Peyer's patch (tissue), 4 donors: Measurements from ENCODE around the gene ZBP1. TPM values are rescaled to one million over a fixed set of nuclear protein-coding genes. Genes with fewer than 3 reads are reported as not detected.

Source experiments
- DNase-seq, 3 donors: peaks; one replicate each; pipeline ENCODE4 v3.0.0-alpha.2; 2017 to 2019
- H3K27ac ChIP-seq, 4 donors: fragments of 200-600 bp; sonication (generic); one replicate each; pipeline ENCODE4 v1.5.1; 2016 to 2019
- H3K27me3 ChIP-seq, 2 donors: fragments of 200-600 bp; sonication (generic); one replicate each; pipeline ENCODE4 v1.5.1; 2019
- H3K36me3 ChIP-seq, 3 donors: fragments of 200-600 bp; sonication (generic); one replicate each; pipeline ENCODE4 v1.5.1; 2016 to 2019
- H3K4me1 ChIP-seq, 4 donors: fragments of 200-600 bp; sonication (generic); one replicate each; pipeline ENCODE4 v1.5.1; 2016 to 2019
- H3K4me3 ChIP-seq, 4 donors: fragments of 200-600 bp; sonication (generic); 1 replicate in 3 of 4; 2 replicates in 1 of 4; pipeline ENCODE4 v1.5.1; 2016 to 2019; ENCODE audit warnings: mild to moderate bottlenecking in 1 of 4
- H3K9me3 ChIP-seq, 4 donors: fragments of 200-600 bp; sonication (generic); one replicate each; pipeline ENCODE4 v1.5.1; 2016 to 2019; ENCODE audit warnings: mild to moderate bottlenecking in 1 of 4
- CTCF ChIP-seq, 6 experiments: fragments of 450-650 bp in 4 of 6; fragments of 200-600 bp in 2 of 6; sonication (generic) in 1 of 6; IDR thresholded peaks; one replicate each; pipeline ENCODE4 v1.5.1; 2017 to 2019; ENCODE audit warnings: antibody characterized with exemption in 6 of 6, mild to moderate bottlenecking in 3 of 6, moderate library complexity in 1 of 6
- POLR2A ChIP-seq, 2 donors: fragments of 450-650 bp; IDR thresholded peaks; one replicate each; pipeline ENCODE4 v1.5.1; 2017; ENCODE audit warnings: antibody characterized with exemption in 2 of 2, mild to moderate bottlenecking in 2 of 2, moderate library complexity in 2 of 2
- total RNA-seq, 4 donors: library from RNA; depleted of rRNA; stranded (reverse); fragments of >200 nt; gene quantifications; one replicate each; pipeline ENCODE4 v1.1.0, GENCODE V29; 2016

Gene ZBP1
- total RNA-seq, 4 donors from 2014 or later, result 2.3 to 14.0 (median 9.8) TPM; not detected in 1

- no peak for TF ChIP-seq CTCF (IDR thresholded peaks at IDR 0.05)
- TF ChIP-seq POLR2A (IDR thresholded peaks at IDR 0.05), result no peak
- no peaks in the 10 kb centered on the region for H3K27me3 ChIP-seq
- no peaks in the 10 kb centered on the region for H3K36me3 ChIP-seq
- no peak for DNase-seq
- H3K4me3 ChIP-seq, result no peak overlapping the region
- no peak overlapping the region for H3K27ac ChIP-seq
- no peaks in the 10 kb centered on the region for H3K9me3 ChIP-seq
- peaks cover 0 to 11% (median 0%) of the 10 kb centered on the region in 4 donors for H3K4me1 ChIP-seq
Observed at GRCh38 chr20:57666106-57666833, 46.0 kb upstream of the ZBP1 start.

DNA sequence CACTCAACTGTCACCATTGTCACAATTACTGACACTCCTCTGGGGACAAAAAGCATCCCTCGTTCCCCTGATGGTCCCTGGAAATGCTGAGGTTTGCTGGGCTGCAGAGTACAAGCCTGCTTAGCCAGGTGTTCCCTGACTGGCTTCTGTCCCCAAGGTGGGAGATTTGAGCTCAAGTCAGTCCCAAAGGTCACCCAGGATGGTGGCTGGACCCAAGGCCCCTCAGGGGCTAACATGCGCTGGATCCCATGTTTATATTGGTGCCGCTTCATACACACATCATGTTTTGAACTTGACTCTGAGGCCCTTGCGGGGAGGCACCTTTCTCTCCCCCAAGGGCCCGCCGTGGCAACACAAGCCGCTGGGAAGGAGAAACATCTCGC, 45.4 kb upstream of the ZBP1 start:
- peak in 1 of 3 donors; percentile 26 for DNase-seq
- Histone ChIP-seq H3K4me1 (peaks cover 0 to 13% (median 0%) of the 10 kb centered on the region in 4 donors), H3K27me3 (no peaks in the 10 kb centered on the region), H3K9me3 (no peaks in the 10 kb centered on the region), H3K4me3 (no peak overlapping the region), H3K27ac (no peak overlapping the region), H3K36me3 (no peaks in the 10 kb centered on the region)
- TF ChIP-seq CTCF (IDR thresholded peaks at IDR 0.05) (no peak), POLR2A (IDR thresholded peaks at IDR 0.05) (no peak)

- Histone ChIP-seq H3K27me3 (no peaks in the 10 kb centered on the region), H3K36me3 (no peaks in the 10 kb centered on the region), H3K27ac (no peak overlapping the region), H3K4me1 (peaks cover 0 to 13% (median 0%) of the 10 kb centered on the region in 4 donors), H3K4me3 (no peak overlapping the region), H3K9me3 (no peaks in the 10 kb centered on the region)
- DNase-seq, result peak in 1 of 3 donors; percentile 24
- TF ChIP-seq POLR2A (IDR thresholded peaks at IDR 0.05), result no peak
- TF ChIP-seq CTCF (IDR thresholded peaks at IDR 0.05), result no peak
Observed at GRCh38 chr20:57664924-57665588, 44.8 kb upstream of the ZBP1 start.

DNA sequence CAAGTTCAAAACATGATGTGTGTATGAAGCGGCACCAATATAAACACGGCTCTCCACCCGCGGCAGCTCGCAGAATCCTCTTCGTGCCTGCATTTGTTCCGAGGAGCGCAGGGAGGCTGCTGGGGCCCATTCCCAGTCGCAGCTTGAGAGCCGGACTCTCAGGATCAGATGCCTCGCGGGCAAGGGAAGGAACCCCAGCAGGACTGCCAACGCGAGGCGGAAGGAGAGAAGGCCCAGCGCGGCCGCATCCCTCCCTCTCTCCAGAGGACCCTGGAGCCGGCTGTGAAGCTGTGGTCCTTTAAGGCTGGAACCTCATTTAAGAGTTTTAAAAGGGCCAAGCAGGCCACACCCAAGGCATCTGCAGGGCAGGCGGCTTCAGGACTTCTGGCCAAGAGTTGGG, 44.2 kb upstream of the ZBP1 start:
- Histone ChIP-seq H3K4me3 (no peak overlapping the region), H3K36me3 (no peaks in the 10 kb centered on the region), H3K27me3 (no peaks in the 10 kb centered on the region), H3K9me3 (no peaks in the 10 kb centered on the region), H3K4me1 (peaks cover 0 to 13% (median 0%) of the 10 kb centered on the region in 4 donors), H3K27ac (no peak overlapping the region)
- peak in 1 of 3 donors; percentile 33 for DNase-seq
- TF ChIP-seq CTCF (IDR thresholded peaks at IDR 0.05), result no peak
- TF ChIP-seq POLR2A (IDR thresholded peaks at IDR 0.05), result no peak

GRCh38 chr20:57663681-57664451, 43.6 kb upstream of the ZBP1 start:
- no peaks in the 10 kb centered on the region for H3K27me3 ChIP-seq
- H3K27ac ChIP-seq, result no peak overlapping the region
- no peaks in the 10 kb centered on the region for H3K36me3 ChIP-seq
- DNase-seq, result peak in 2 of 3 donors; percentile 39 to 43
- peaks cover 0 to 13% (median 0%) of the 10 kb centered on the region in 4 donors for H3K4me1 ChIP-seq
- no peaks in the 10 kb centered on the region for H3K9me3 ChIP-seq
- TF ChIP-seq CTCF (IDR thresholded peaks at IDR 0.05) (no peak), POLR2A (IDR thresholded peaks at IDR 0.05) (no peak)
- no peak overlapping the region for H3K4me3 ChIP-seq
